Brain microvascular endothelial cell (primary cell): Measurements from ENCODE around the gene TRPT1.

Source experiments
- DNase-seq: peaks from one replicate; pipeline ENCODE4 v3.0.0-alpha.2; 2020
- H3K27ac ChIP-seq: fragments of 250-450 bp; sonication (Bioruptor Pico); 2 replicates; pipeline ENCODE4 v1.5.1; 2020; ENCODE audit warnings: mild to moderate bottlenecking, moderate library complexity
- H3K27me3 ChIP-seq: fragments of 250-450 bp; sonication (Bioruptor Pico); replicated peaks from 2 replicates; pipeline ENCODE4 v1.5.1; 2020; ENCODE audit warnings: mild to moderate bottlenecking
- H3K36me3 ChIP-seq: fragments of 250-450 bp; sonication (Bioruptor Pico); replicated peaks from 2 replicates; pipeline ENCODE4 v1.5.1; 2020; ENCODE audit warnings: mild to moderate bottlenecking
- H3K4me3 ChIP-seq: 2 replicates; pipeline ENCODE4 v1.5.1; 2011; ENCODE audit warnings: low read depth, mild to moderate bottlenecking, control low read depth, low read length, moderate library complexity
- in situ Hi-C: cut with HindIII; loops from 2 replicates; pipeline ENCODE4 v1.10.0; 2017; ENCODE audit warnings: low sequenced_read_pairs, low pct_ligation_motif_present
- TF ChIP-seq, protein P1 (sequence below): IDR thresholded peaks from 2 replicates; pipeline ENCODE4 v1.5.1; 2011; ENCODE audit warnings: low read depth, mild to moderate bottlenecking, moderate library complexity, low read length, control low read depth, inconsistent platforms; ENCODE audit errors: missing control alignments

TRPT1 gene

DNA sequence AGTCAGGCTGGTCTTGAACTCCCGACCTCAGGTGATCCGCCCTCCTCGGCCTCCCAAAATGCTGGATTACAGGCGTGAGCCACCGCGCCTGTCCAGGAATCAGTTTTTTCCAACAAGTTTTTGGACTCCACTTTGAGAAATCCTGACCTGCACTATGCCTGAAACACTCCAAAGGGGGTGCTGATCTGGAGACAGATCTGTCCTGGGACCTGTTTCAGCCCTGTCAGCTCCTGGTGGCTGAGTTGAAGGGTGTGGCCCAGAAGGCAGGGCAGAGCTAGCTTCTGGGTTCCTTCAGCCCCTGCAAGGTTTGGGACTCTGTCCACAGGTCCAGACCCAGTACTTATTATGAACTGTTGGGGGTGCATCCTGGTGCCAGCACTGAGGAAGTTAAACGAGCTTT, 5.6 kb upstream of the TRPT1 start:
- DNase-seq, result no peak
- in situ Hi-C loops, result no loop called here
- no peak overlapping the region for H3K27ac ChIP-seq
- no peaks in the 10 kb centered on the region for H3K27me3 ChIP-seq
- H3K36me3 ChIP-seq, result no peaks in the 10 kb centered on the region
- no peak overlapping the region for H3K4me3 ChIP-seq
- TF ChIP-seq, protein P1, sequence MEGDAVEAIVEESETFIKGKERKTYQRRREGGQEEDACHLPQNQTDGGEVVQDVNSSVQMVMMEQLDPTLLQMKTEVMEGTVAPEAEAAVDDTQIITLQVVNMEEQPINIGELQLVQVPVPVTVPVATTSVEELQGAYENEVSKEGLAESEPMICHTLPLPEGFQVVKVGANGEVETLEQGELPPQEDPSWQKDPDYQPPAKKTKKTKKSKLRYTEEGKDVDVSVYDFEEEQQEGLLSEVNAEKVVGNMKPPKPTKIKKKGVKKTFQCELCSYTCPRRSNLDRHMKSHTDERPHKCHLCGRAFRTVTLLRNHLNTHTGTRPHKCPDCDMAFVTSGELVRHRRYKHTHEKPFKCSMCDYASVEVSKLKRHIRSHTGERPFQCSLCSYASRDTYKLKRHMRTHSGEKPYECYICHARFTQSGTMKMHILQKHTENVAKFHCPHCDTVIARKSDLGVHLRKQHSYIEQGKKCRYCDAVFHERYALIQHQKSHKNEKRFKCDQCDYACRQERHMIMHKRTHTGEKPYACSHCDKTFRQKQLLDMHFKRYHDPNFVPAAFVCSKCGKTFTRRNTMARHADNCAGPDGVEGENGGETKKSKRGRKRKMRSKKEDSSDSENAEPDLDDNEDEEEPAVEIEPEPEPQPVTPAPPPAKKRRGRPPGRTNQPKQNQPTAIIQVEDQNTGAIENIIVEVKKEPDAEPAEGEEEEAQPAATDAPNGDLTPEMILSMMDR, result no peak

DNA sequence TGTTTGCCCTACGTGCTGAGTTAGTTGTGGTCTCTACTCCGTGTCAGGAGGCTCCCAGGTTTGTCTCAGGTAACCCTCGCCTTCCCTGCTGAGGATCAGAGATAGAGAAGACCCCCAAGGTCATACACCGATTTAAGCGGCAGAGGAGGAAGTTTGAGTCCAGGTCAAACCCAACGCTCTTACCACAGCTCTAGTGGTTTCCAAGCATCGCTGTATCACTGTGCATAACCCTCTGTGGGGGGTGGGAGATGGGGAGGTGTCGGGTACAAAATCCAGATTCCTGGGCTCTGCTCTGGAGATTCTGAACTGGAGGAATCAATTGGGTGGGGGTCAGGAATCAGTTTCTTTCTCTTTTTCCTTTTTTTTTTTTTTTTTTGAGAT, 5.0 kb upstream of the TRPT1 start:
- H3K27me3 ChIP-seq, result no peaks in the 10 kb centered on the region
- no peak for DNase-seq
- H3K36me3 ChIP-seq, result no peaks in the 10 kb centered on the region
- in situ Hi-C loops, result no loop called here
- H3K4me3 ChIP-seq, result peak overlapping the region; percentile 74
- TF ChIP-seq, protein P1, result no peak
- no peak overlapping the region for H3K27ac ChIP-seq

DNA sequence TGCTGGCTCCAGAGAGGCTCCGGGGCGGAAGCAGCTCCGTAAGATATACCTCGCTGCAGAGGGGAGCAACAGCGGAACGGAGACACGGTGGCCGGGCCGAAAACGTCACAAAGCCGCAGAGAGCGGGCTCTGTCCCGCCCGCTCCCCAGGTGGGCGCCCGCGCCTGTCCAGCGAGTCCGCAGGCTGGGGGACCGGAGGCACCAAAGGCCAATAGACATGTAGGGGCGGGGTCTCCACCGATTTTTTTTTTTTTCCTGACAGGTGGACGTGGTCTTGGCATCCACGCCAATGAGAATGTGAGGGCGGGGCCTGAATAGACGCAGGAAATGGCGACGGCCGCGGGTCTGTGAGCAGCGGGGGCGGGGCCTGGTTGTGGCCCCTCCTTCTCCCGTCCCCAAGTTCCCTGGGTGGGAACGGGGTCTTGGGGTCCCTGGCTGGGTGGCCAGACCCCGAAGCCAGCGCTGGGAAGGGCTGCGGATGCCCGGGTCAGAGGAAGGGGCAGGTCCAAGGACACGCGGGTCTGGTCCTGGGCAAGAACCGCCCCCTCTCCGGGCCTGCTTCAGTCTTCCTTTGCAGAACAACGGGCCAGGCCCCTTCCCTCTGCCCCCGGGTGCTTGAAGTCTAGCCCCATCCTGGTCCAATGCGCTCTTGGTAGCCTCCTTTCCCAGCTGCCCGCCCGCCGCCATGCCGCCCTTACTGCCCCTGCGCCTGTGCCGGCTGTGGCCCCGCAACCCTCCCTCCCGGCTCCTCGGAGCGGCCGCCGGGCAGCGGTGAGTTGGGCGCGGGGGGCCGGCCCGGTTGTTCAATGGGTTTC, 4.4 kb upstream of the TRPT1 start, which contains the start of gene DNAJC4:
DNAJC4 (plus strand) TSS at position 378 of the 814 bp plus-strand sequence; CDS start at position 685, 307 bp downstream.
- H3K27ac ChIP-seq, result peak within 1 kb of the TSS; percentile 4
- H3K27me3 ChIP-seq, result no peaks in the 10 kb centered on the region
- TF ChIP-seq, protein P1, result no peak
- peak within 1 kb of the TSS; percentile 74 for H3K4me3 ChIP-seq
- no peaks in the 10 kb centered on the region for H3K36me3 ChIP-seq
- peak; percentile 82 for DNase-seq
- in situ Hi-C loops, result no loop called here

DNA sequence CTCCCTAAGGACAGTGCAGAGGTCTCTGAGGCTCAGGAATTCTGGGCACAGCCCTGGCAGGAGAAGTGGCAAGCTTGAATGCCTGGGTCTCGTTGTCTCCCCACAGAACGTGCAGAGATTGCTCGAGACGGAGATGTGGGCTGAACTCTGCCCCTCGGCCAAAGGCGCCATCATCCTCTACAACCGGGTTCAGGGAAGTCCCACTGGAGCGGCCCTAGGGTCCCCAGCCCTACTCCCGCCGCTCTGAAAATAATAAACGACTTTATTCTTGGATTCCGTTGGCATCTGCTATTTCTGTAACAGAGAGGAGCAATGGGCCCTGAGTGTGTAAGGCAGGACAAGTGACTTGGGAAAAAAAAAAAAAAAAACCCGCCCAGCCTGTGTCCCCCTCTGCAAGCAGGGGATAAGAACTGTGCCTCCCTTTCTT, 3.8 kb upstream of the TRPT1 start:
- Histone ChIP-seq H3K27ac (no peak overlapping the region), H3K27me3 (no peaks in the 10 kb centered on the region), H3K4me3 (peak overlapping the region; percentile 74), H3K36me3 (no peaks in the 10 kb centered on the region)
- TF ChIP-seq, protein P1, result no peak
- in situ Hi-C loops, result no loop called here
- DNase-seq, result no peak

DNA sequence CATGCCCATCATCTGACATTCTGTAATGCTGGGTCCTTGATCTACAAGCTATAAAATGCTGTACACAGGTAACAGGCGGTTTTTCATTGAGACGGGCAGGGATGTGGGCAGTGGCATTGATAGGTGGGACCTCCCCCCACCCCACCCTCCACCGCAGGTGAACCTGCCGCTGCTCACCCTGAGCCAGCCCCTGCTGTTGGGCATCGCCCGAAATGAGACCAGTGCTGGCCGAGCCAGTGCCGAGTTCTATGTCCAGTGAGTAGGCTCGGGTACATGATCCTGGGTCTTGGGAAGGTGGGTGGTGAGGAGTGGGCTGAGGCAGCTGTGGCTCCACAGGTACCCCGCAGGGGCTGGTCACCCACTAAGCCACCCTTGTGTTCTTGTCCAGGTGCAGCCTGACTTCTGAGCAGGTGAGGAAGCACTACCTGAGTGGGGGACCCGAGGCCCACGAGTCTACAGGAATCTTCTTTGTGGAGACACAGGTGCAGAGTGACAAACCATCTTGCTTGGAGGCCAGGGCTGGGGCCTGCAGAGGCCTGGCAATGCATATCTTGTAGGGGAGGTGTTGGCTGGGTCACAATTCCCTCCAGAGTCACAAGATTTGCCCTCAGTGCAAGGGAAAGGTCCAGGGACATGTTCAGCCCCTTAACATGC, 3.2 kb upstream of the TRPT1 start:
- Histone ChIP-seq H3K27ac (no peak overlapping the region), H3K27me3 (no peaks in the 10 kb centered on the region), H3K4me3 (no peak overlapping the region), H3K36me3 (no peaks in the 10 kb centered on the region)
- TF ChIP-seq, protein P1, result no peak
- no peak for DNase-seq
- in situ Hi-C loops, result no loop called here
